CD4-positive, alpha-beta T cell (primary cell): ENCODE measurements around the gene ST14. TPM values are rescaled to one million over a fixed set of nuclear protein-coding genes. Genes with fewer than 3 reads are reported as not detected.

Experiments
- ATAC-seq: fragments of 200-7000 bp; cut with Tn5 transposase; one replicate; pipeline ENCODE4 v1.10.0; 2022; ENCODE audit warnings: mild to moderate bottlenecking; ENCODE audit not compliant: poor library complexity
- CTCF ChIA-PET: fragments of 350-600 bp; sonication (Branson Sonifier 250); formaldehyde crosslinking; loops from one replicate; lab custom pipeline; 2021; ENCODE audit warnings: antibody characterized with exemption, inconsistent platforms; lab: Charles Lee
- POLR2A ChIA-PET: fragments of 350-600 bp; sonication (Branson Sonifier 250); formaldehyde crosslinking; loops from one replicate; lab custom pipeline; 2021; ENCODE audit warnings: antibody characterized with exemption, inconsistent platforms; lab: Charles Lee
- DNase-seq, 14 experiments: peaks; one replicate each; pipeline ENCODE4 v3.0.0-alpha.2; 2013 to 2020; ENCODE audit warnings: mixed read lengths in 2 of 14
- H3K27ac ChIP-seq, 2 donors: one replicate each; pipeline versions ENCODE4 v1.5.1 to v1.7.0; 2013; ENCODE audit warnings: low read length in 2 of 2, low read depth in 1 of 2, mild to moderate bottlenecking in 1 of 2
- H3K27me3 ChIP-seq, 2 experiments: 1 replicate in 1 of 2; 2 replicates in 1 of 2; pipeline versions ENCODE4 v1.6.1 to v1.7.0; 2013; ENCODE audit warnings: low read length in 2 of 2, control low read depth in 1 of 2, mild to moderate bottlenecking in 1 of 2, moderate library complexity in 1 of 2; ENCODE audit not compliant: insufficient read depth in 2 of 2, control insufficient read depth in 1 of 2
- H3K36me3 ChIP-seq: one replicate; pipeline ENCODE4 v1.6.1; 2013; ENCODE audit warnings: low read length, control low read depth; ENCODE audit not compliant: insufficient read depth
- H3K4me1 ChIP-seq: one replicate; pipeline ENCODE4 v1.6.1; 2013; ENCODE audit warnings: low read length, control low read depth; ENCODE audit not compliant: insufficient read depth
- H3K4me3 ChIP-seq: one replicate; pipeline ENCODE4 v1.5.1; 2013; ENCODE audit warnings: mild to moderate bottlenecking, low read length, moderate library complexity
- H3K9me3 ChIP-seq, 2 experiments: 1 replicate in 1 of 2; 2 replicates in 1 of 2; pipeline versions ENCODE4 v1.6.1 to v1.7.0; 2013; ENCODE audit warnings: low read length in 2 of 2, mild to moderate bottlenecking in 2 of 2, control low read depth in 1 of 2, moderate library complexity in 1 of 2; ENCODE audit not compliant: control insufficient read depth in 1 of 2, insufficient read depth in 1 of 2
- H3K27ac Mint-ChIP-seq: one replicate; pipeline ENCODE4 v1.8.0; 2020; ENCODE audit warnings: mixed read lengths
- H3K27me3 Mint-ChIP-seq: one replicate; pipeline ENCODE4 v1.8.0; 2021; ENCODE audit warnings: mixed read lengths
- H3K36me3 Mint-ChIP-seq: one replicate; pipeline ENCODE4 v1.8.0; 2021; ENCODE audit warnings: low read depth, mixed read lengths
- H3K4me1 Mint-ChIP-seq: one replicate; pipeline ENCODE4 v1.8.0; 2021; ENCODE audit warnings: low read depth, mixed read lengths
- H3K4me3 Mint-ChIP-seq: one replicate; pipeline ENCODE4 v1.8.0; 2020; ENCODE audit warnings: mild to moderate bottlenecking, mixed read lengths
- H3K9me3 Mint-ChIP-seq: one replicate; pipeline ENCODE4 v1.8.0; 2020; ENCODE audit warnings: mixed read lengths
- intact Hi-C, 2 experiments: fragments of 100-400 bp; cut with DNase I in 1 of 2; cut with micrococcal nuclease in 1 of 2; formaldehyde crosslinking; loops; one replicate each; pipeline versions ENCODE4 v1.15.1 to v1.9.0; 2023 to 2025; cut with DNase I, micrococcal nuclease
- total RNA-seq, 174 experiments: library from RNA in 2 of 174; stranded (reverse) in 2 of 174; gene quantifications; one replicate each; pipeline ENCODE4 v1.2.3 and lab custom pipeline; 2021 to 2026
- TF ChIP-seq, protein P1 (sequence below): fragments of 200-600 bp; IDR thresholded peaks from one replicate; pipeline ENCODE4 v1.8.0; 2022; ENCODE audit warnings: antibody characterized with exemption, mild to moderate bottlenecking

Gene ST14
- total RNA-seq, 2 experiments from 2014 or later: 0.25 to 0.31 TPM

DNA sequence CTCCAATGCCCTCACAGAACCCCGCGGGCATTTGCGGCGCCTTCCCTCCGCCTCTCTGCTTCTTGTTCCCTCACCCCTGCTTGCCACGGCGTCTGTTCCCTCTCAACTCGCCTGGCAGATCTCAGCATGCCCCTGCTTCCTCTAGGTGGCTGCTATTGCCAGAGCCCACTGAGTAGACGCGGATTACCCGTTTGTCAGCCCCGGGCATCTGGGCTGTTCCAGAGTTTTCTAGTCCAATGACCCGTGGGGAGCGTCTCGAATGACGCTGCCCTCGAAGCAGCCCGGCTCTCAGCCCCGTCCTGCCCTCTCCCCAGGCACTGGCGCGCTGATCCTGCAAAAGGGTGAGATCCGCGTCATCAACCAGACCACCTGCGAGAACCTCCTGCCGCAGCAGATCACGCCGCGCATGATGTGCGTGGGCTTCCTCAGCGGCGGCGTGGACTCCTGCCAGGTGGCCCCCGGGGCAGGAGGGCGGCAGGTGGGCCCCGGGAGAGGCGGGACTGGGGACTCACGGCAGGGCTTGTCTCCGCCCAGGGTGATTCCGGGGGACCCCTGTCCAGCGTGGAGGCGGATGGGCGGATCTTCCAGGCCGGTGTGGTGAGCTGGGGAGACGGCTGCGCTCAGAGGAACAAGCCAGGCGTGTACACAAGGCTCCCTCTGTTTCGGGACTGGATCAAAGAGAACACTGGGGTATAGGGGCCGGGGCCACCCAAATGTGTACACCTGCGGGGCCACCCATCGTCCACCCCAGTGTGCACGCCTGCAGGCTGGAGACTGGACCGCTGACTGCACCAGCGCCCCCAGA is 49.7 kb downstream of the ST14 start:
- Mint-ChIP-seq H3K27me3 (peaks cover 5% of the 10 kb centered on the region), H3K27ac (no peak overlapping the region), H3K4me3 (no peak overlapping the region), H3K36me3 (no peaks in the 10 kb centered on the region), H3K9me3 (no peaks in the 10 kb centered on the region), H3K4me1 (no peaks in the 10 kb centered on the region)
- no peak for ATAC-seq
- no peaks in the 10 kb centered on the region for H3K9me3 ChIP-seq
- TF ChIP-seq, protein P1, sequence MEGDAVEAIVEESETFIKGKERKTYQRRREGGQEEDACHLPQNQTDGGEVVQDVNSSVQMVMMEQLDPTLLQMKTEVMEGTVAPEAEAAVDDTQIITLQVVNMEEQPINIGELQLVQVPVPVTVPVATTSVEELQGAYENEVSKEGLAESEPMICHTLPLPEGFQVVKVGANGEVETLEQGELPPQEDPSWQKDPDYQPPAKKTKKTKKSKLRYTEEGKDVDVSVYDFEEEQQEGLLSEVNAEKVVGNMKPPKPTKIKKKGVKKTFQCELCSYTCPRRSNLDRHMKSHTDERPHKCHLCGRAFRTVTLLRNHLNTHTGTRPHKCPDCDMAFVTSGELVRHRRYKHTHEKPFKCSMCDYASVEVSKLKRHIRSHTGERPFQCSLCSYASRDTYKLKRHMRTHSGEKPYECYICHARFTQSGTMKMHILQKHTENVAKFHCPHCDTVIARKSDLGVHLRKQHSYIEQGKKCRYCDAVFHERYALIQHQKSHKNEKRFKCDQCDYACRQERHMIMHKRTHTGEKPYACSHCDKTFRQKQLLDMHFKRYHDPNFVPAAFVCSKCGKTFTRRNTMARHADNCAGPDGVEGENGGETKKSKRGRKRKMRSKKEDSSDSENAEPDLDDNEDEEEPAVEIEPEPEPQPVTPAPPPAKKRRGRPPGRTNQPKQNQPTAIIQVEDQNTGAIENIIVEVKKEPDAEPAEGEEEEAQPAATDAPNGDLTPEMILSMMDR: no peak
- intact Hi-C loops: no loop called here
- H3K27ac ChIP-seq: no peak overlapping the region
- peaks cover 9% of the 10 kb centered on the region for H3K4me1 ChIP-seq
- no peaks in the 10 kb centered on the region for H3K27me3 ChIP-seq
- no peaks in the 10 kb centered on the region for H3K36me3 ChIP-seq
- POLR2A ChIA-PET: no interaction called here
- no peak overlapping the region for H3K4me3 ChIP-seq
- CTCF ChIA-PET: no interaction called here
- DNase-seq: peak in 1 of 14 experiments; percentile 12

DNA sequence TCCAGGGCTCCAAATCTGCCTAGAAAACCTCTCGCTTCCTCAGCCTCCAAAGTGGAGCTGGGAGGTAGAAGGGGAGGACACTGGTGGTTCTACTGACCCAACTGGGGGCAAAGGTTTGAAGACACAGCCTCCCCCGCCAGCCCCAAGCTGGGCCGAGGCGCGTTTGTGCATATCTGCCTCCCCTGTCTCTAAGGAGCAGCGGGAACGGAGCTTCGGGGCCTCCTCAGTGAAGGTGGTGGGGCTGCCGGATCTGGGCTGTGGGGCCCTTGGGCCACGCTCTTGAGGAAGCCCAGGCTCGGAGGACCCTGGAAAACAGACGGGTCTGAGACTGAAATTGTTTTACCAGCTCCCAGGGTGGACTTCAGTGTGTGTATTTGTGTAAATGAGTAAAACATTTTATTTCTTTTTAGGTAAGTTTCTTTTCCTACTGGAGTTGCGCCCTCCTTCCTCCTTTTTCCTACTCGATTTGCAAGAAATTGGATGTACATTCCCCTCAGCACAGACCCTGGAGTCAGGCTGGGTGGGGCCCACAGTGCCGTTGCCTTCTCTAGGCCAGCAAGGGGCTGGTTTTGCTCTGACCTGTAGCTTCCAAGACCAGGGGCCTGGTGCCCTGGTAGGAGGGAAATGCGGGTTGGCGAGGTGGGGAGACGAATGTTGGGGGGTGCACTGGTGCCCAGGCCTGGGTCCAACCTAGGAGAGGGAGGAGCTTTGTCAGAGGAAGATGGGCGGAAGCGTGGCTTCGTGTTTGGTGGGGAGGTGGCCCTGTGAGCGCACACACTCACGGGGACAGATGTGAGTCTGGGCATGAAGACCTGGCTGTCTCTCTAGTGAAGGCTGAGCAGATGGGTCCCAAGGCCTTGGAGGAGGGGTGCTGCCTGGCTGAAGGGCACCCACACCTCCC is 50.6 kb downstream of the ST14 start:
- ChIA-PET POLR2A (no interaction called here), CTCF (no interaction called here)
- Histone ChIP-seq H3K4me1 (peaks cover 9% of the 10 kb centered on the region), H3K27me3 (no peaks in the 10 kb centered on the region), H3K27ac (no peak overlapping the region), H3K36me3 (no peaks in the 10 kb centered on the region), H3K4me3 (no peak overlapping the region), H3K9me3 (no peaks in the 10 kb centered on the region)
- H3K9me3 Mint-ChIP-seq: no peaks in the 10 kb centered on the region
- TF ChIP-seq, protein P1: no peak
- DNase-seq (peak in 1 of 14 experiments; percentile 6), ATAC-seq (no peak)
- H3K27me3 Mint-ChIP-seq: peaks cover 5% of the 10 kb centered on the region
- H3K27ac Mint-ChIP-seq: no peak overlapping the region
- intact Hi-C loops: loop anchor here in 1 of 2 experiments (5.0 kb wide), 2 partner anchors 162 to 177 kb away; no protein-coding TSS in a partner anchor
- H3K36me3 Mint-ChIP-seq: no peaks in the 10 kb centered on the region
- no peaks in the 10 kb centered on the region for H3K4me1 Mint-ChIP-seq
- no peak overlapping the region for H3K4me3 Mint-ChIP-seq

DNA sequence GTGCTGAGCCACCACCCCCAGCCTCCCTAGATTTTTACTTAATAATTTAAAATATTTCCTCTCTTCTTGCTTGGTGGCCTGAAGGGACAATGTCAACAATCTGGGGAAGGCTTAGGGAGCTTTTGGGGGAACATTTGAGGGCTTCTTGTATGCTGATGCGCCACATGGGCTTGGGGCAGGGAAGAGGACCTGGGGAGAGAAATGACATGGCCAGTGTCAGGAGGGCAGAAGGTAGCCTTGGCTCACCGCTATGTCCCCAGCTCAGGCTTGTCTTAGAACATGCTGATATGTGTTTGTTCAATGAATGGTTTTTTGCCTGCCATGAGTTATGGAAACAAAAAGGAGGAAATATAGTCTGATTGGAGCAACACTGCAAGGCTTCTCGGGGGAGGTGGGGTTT is 51.6 kb downstream of the ST14 start:
- no peaks in the 10 kb centered on the region for H3K36me3 Mint-ChIP-seq
- peaks cover 5% of the 10 kb centered on the region for H3K27me3 Mint-ChIP-seq
- no peak overlapping the region for H3K4me3 Mint-ChIP-seq
- intact Hi-C loops: loop anchor here in 1 of 2 experiments (5.0 kb wide), 2 partner anchors 161 to 176 kb away; no protein-coding TSS in a partner anchor
- no peak overlapping the region for H3K4me3 ChIP-seq
- H3K4me1 Mint-ChIP-seq: no peaks in the 10 kb centered on the region
- no peak overlapping the region for H3K27ac Mint-ChIP-seq
- DNase-seq (peak in 1 of 14 experiments; percentile 3), ATAC-seq (no peak)
- no peaks in the 10 kb centered on the region for H3K36me3 ChIP-seq
- H3K9me3 ChIP-seq: no peaks in the 10 kb centered on the region
- POLR2A ChIA-PET: no interaction called here
- CTCF ChIA-PET: no interaction called here
- H3K27me3 ChIP-seq: no peaks in the 10 kb centered on the region
- no peak overlapping the region for H3K27ac ChIP-seq
- peaks cover 9% of the 10 kb centered on the region for H3K4me1 ChIP-seq
- no peaks in the 10 kb centered on the region for H3K9me3 Mint-ChIP-seq
- TF ChIP-seq, protein P1: no peak
